IMR-90 (cell line): Measurements from ENCODE around the gene RTL1. TPM values are rescaled to one million over a fixed set of nuclear protein-coding genes. Genes with fewer than 3 reads are reported as not detected.

ENCODE experiments used
- ATAC-seq: fragments of 200-7000 bp; cut with Tn5 transposase; 2 replicates; pipeline ENCODE4 v1.9.1; 2020; ENCODE audit warnings: low read depth, mild to moderate bottlenecking, moderate library complexity
- BruUV-seq: library from RNA; stranded (reverse); fragments of 400-500 nt; replicated peaks from 2 replicates; lab custom pipeline; 2021; lab: Mats Ljungman, UMichigan
- CTCF ChIA-PET: fragments of 300-600 bp; formaldehyde crosslinking; extraction: SDS; loops from one replicate; lab custom pipeline; 2021; ENCODE audit warnings: antibody characterized with exemption; lab: Yijun Ruan, JAX
- POLR2A ChIA-PET: fragments of 300-600 bp; sonication (Branson Sonifier 250); formaldehyde crosslinking; loops from one replicate; lab custom pipeline; 2022; ENCODE audit warnings: antibody characterized with exemption; ENCODE audit not compliant: unreplicated experiment; lab: Charles Lee
- DNase-seq: peaks from one replicate; pipeline ENCODE4 v3.0.0; 2013
- H2AFZ ChIP-seq: replicated peaks from 2 replicates; pipeline ENCODE3; 2013; ENCODE audit warnings: low read length, mild to moderate bottlenecking; ENCODE audit not compliant: poor library complexity
- H2AK5ac ChIP-seq: 2 replicates; pipeline ENCODE4 v1.6.1; 2013; ENCODE audit warnings: low read depth, low read length, inconsistent platforms
- H2AK9ac ChIP-seq: replicated peaks from 2 replicates; pipeline ENCODE3; 2013; ENCODE audit warnings: mild to moderate bottlenecking, low read depth, low read length, moderate library complexity; ENCODE audit not compliant: poor library complexity
- H2BK120ac ChIP-seq: 2 replicates; pipeline ENCODE4 v1.6.1; 2013; ENCODE audit warnings: low read depth, low read length, inconsistent platforms
- H2BK15ac ChIP-seq: 3 replicates; pipeline ENCODE4 v1.6.1; 2013; ENCODE audit warnings: low read depth, low read length, inconsistent platforms
- H2BK20ac ChIP-seq: 2 replicates; pipeline ENCODE4 v1.6.1; 2013; ENCODE audit warnings: low read depth, mild to moderate bottlenecking, inconsistent platforms, low read length, moderate library complexity
- H2BK5ac ChIP-seq: 2 replicates; pipeline ENCODE4 v1.6.1; 2013; ENCODE audit warnings: mild to moderate bottlenecking, low read depth, low read length, inconsistent platforms; ENCODE audit not compliant: poor library complexity, severe bottlenecking
- H3K14ac ChIP-seq: replicated peaks from 2 replicates; pipeline ENCODE4 v1.6.1; 2013; ENCODE audit warnings: low read depth, low read length, inconsistent platforms
- H3K18ac ChIP-seq: 2 replicates; pipeline ENCODE4 v1.6.1; 2013; ENCODE audit warnings: low read depth, low read length, control low read depth
- H3K23ac ChIP-seq: 2 replicates; pipeline ENCODE4 v1.6.1; 2013; ENCODE audit warnings: low read depth, low read length, inconsistent platforms
- H3K27ac ChIP-seq: 2 replicates; pipeline ENCODE4 v1.5.1; 2013; ENCODE audit warnings: mild to moderate bottlenecking, control low read depth, low read length; ENCODE audit not compliant: insufficient read depth
- H3K27me3 ChIP-seq: 2 replicates; pipeline ENCODE4 v1.6.1; 2013; ENCODE audit warnings: low read length; ENCODE audit not compliant: control insufficient read depth, insufficient read depth
- H3K36me3 ChIP-seq: 2 replicates; pipeline ENCODE4 v1.6.1; 2013; ENCODE audit warnings: low read length, mixed read lengths; ENCODE audit not compliant: control insufficient read depth, insufficient read depth
- H3K4ac ChIP-seq: 2 replicates; pipeline ENCODE4 v1.6.1; 2013; ENCODE audit warnings: low read depth, low read length, inconsistent platforms
- H3K4me1 ChIP-seq: 2 replicates; pipeline ENCODE4 v1.6.1; 2013; ENCODE audit warnings: low read length, mixed read lengths; ENCODE audit not compliant: control insufficient read depth, insufficient read depth
- H3K4me2 ChIP-seq: 2 replicates; pipeline ENCODE4 v1.6.1; 2013; ENCODE audit warnings: low read depth, mild to moderate bottlenecking, control low read depth, low read length, moderate library complexity
- H3K4me3 ChIP-seq: 2 replicates; pipeline ENCODE4 v1.5.1; 2013; ENCODE audit warnings: low read depth, mild to moderate bottlenecking, control low read depth, low read length, moderate library complexity; ENCODE audit not compliant: insufficient read depth
- H3K56ac ChIP-seq: 2 replicates; pipeline ENCODE4 v1.6.1; 2013; ENCODE audit warnings: low read length, inconsistent platforms; ENCODE audit not compliant: insufficient read depth; ENCODE audit errors: extremely low read depth
- H3K79me1 ChIP-seq, 2 experiments: 2 replicates each; pipeline ENCODE4 v1.6.1; 2013; ENCODE audit warnings: low read length in 2 of 2, inconsistent platforms in 1 of 2, low read depth in 1 of 2
- H3K9ac ChIP-seq: 2 replicates; pipeline ENCODE4 v1.6.1; 2013; ENCODE audit warnings: low read depth, low read length, control low read depth
- H3K9me1 ChIP-seq: 2 replicates; pipeline ENCODE4 v1.6.1; 2013; ENCODE audit warnings: low read length, inconsistent platforms; ENCODE audit not compliant: insufficient read depth
- H3K9me3 ChIP-seq: 2 replicates; pipeline ENCODE4 v1.6.1; 2013; ENCODE audit warnings: low read length; ENCODE audit not compliant: control insufficient read depth, insufficient read depth
- H4K20me1 ChIP-seq: 2 replicates; pipeline ENCODE4 v1.6.1; 2013; ENCODE audit warnings: low read length, inconsistent platforms; ENCODE audit not compliant: insufficient read depth
- H4K5ac ChIP-seq: 2 replicates; pipeline ENCODE4 v1.6.1; 2013; ENCODE audit warnings: mild to moderate bottlenecking, low read depth, low read length, control low read depth
- H4K8ac ChIP-seq, 2 experiments: 2 replicates each; pipeline ENCODE4 v1.6.1; 2013; ENCODE audit warnings: low read depth in 2 of 2, low read length in 2 of 2, control low read depth in 1 of 2, inconsistent platforms in 1 of 2
- H4K91ac ChIP-seq: 2 replicates; pipeline ENCODE4 v1.6.1; 2013; ENCODE audit warnings: low read depth, low read length, inconsistent platforms; ENCODE audit not compliant: insufficient read depth
- BHLHE40 ChIP-seq: fragments of 150-350 bp; IDR thresholded peaks from 2 replicates; pipeline ENCODE4 v1.6.1; 2016; ENCODE audit warnings: mild to moderate bottlenecking, low read depth, low read length
- CEBPB ChIP-seq: IDR thresholded peaks from 2 replicates; pipeline ENCODE4 v1.6.1; 2012; ENCODE audit warnings: low read depth, low read length, improper control_type of control experiment
- FOS ChIP-seq: fragments of 150-350 bp; IDR thresholded peaks from 2 replicates; pipeline ENCODE4 v1.6.1; 2016; ENCODE audit warnings: low read depth, low read length
- MAFK ChIP-seq: IDR thresholded peaks from 2 replicates; pipeline ENCODE4 v1.6.1; 2012; ENCODE audit warnings: low read depth, low read length, improper control_type of control experiment
- MAZ ChIP-seq: IDR thresholded peaks from 2 replicates; pipeline ENCODE4 v1.6.1; 2012; ENCODE audit warnings: low read depth, mild to moderate bottlenecking, low read length, improper control_type of control experiment, moderate library complexity, borderline replicate concordance
- MXI1 ChIP-seq: IDR thresholded peaks from 2 replicates; pipeline ENCODE4 v1.6.1; 2012; ENCODE audit warnings: low read depth, mild to moderate bottlenecking, low read length, moderate library complexity, borderline replicate concordance
- NFE2L2 ChIP-seq: fragments of 150-350 bp; IDR thresholded peaks from 2 replicates; pipeline ENCODE4 v1.6.1; 2016; ENCODE audit warnings: low read depth, mild to moderate bottlenecking, low read length
- POLR2A ChIP-seq: IDR thresholded peaks from 2 replicates; pipeline ENCODE4 v1.6.1; 2012; ENCODE audit warnings: mild to moderate bottlenecking, low read depth, low read length
- RCOR1 ChIP-seq: IDR thresholded peaks from 2 replicates; pipeline ENCODE4 v1.6.1; 2012; ENCODE audit warnings: mild to moderate bottlenecking, low read length, improper control_type of control experiment; ENCODE audit not compliant: insufficient replicate concordance
- RFX5 ChIP-seq: IDR thresholded peaks from 2 replicates; pipeline ENCODE4 v1.8.0; 2012; ENCODE audit warnings: low read depth, mild to moderate bottlenecking, low read length, moderate library complexity
- SMC3 ChIP-seq: fragments of 150-350 bp; IDR thresholded peaks from 2 replicates; pipeline ENCODE4 v1.6.1; 2016; ENCODE audit warnings: low read depth, mild to moderate bottlenecking, antibody characterized with exemption, low read length, moderate library complexity
- WGBS, 2 experiments: methylation state at CpG; one replicate each; pipeline versions ENCODE4 v1.1.5 to v1.1.7; 2013; ENCODE audit warnings: missing lambda C conversion rate in 2 of 2; ENCODE audit not compliant: insufficient read length in 1 of 2; ENCODE audit errors: extremely low coverage in 2 of 2; 5-methylcytosine and 5-hydroxymethylcytosine counted together
- dilution Hi-C: fragments of 300-500 bp; cut with HindIII; formaldehyde crosslinking; loops from one replicate; pipeline ENCODE4 v1.14.3; 2018; ENCODE audit warnings: low sequenced_read_pairs; ENCODE audit not compliant: unreplicated experiment
- in situ Hi-C: fragments of 300-500 bp; cut with MboI; formaldehyde crosslinking; loops from 3 replicates; pipeline ENCODE4 v1.14.3; 2019; ENCODE audit warnings: low sequenced_read_pairs, inconsistent platforms, mixed read lengths
- intact Hi-C: fragments of 100-400 bp; cut with micrococcal nuclease; formaldehyde crosslinking; loops from 2 replicates; pipeline ENCODE4 v1.10.0; 2022
- polyA plus RNA-seq, 3 experiments: library from polyadenylated mRNA; depleted of rRNA; stranded (reverse); fragments of >200 nt; gene quantifications; 2 replicates each; pipeline ENCODE4 v1.2.3, GENCODE V29; 2012; ENCODE audit warnings: low replicate concordance in 1 of 3
- total RNA-seq: library from RNA; depleted of rRNA; stranded (reverse); fragments of >200 nt; gene quantifications from 2 replicates; pipeline ENCODE4 v1.2.3, GENCODE V29; 2012
- TF ChIP-seq, protein P1 (sequence below): conservative IDR thresholded peaks from 2 replicates; pipeline ENCODE4 v1.5.1; 2012; ENCODE audit warnings: mild to moderate bottlenecking, low read depth, low read length, improper control_type of control experiment
- TF ChIP-seq, protein P2 (sequence below): fragments of 150-350 bp; IDR thresholded peaks from 2 replicates; pipeline ENCODE4 v1.6.1; 2016; ENCODE audit warnings: low read depth, mild to moderate bottlenecking, low read length, moderate library complexity, borderline replicate concordance

RTL1 gene
- total and polyA plus RNA-seq, 2 of the 4 experiments (the other 2 are of a cell fraction): not detected

DNA sequence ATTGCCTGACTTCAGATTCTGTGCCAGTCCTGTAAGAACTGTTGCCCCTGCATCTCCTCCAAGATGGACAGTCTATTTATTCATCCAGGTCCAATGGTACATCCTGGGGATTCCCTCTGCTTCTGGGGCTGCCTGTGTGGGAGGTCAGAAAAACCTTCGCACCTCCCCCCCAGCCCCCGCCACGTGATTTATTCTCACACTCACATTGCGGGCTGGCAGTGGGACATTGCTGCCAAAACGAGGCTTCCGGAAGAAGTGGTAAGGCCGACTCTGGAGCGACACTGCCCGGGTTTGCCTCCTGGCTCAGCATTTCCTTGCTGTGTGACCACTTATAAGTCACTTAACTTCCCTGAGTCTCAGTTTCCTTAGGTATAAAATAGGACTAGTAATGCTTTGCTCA lies 5.9 kb upstream of the RTL1 start:
- no peak overlapping the region for H2AK9ac ChIP-seq
- H3K27me3 ChIP-seq: peaks cover 6% of the 10 kb centered on the region; the same call in 1 of the 2 replicates
- H4K91ac ChIP-seq: no peak overlapping the region
- no peak overlapping the region for H3K4ac ChIP-seq
- DNase-seq (no peak), ATAC-seq (no peak)
- H3K9ac ChIP-seq: no peak overlapping the region
- H3K36me3 ChIP-seq: peaks cover 41% of the 10 kb centered on the region
- no peak overlapping the region for H2BK15ac ChIP-seq
- H3K56ac ChIP-seq: no peak overlapping the region
- H3K23ac ChIP-seq: no peak overlapping the region
- H3K4me1 ChIP-seq: peaks cover 7% of the 10 kb centered on the region
- H4K20me1 ChIP-seq: peaks cover 43% of the 10 kb centered on the region
- ChIA-PET CTCF (no interaction called here), POLR2A (no interaction called here)
- no peaks in the 10 kb centered on the region; the same call in 1 of the 2 replicates for H3K9me1 ChIP-seq
- no peak overlapping the region for H3K27ac ChIP-seq
- H4K5ac ChIP-seq: no peak overlapping the region
- H2AK5ac ChIP-seq: no peak overlapping the region
- no peak overlapping the region for H3K18ac ChIP-seq
- no peak overlapping the region for H2BK120ac ChIP-seq
- in situ Hi-C loops: no loop called here
- no peak overlapping the region for H2AFZ ChIP-seq
- H2BK20ac ChIP-seq: no peak overlapping the region
- no peak overlapping the region for H3K4me2 ChIP-seq
- H3K4me3 ChIP-seq: no peak overlapping the region
- H2BK5ac ChIP-seq: no peak overlapping the region
- WGBS, 2 experiments: no CpG with 5 or more reads among the region's 9 CpGs
- H3K9me3 ChIP-seq: no peaks in the 10 kb centered on the region
- no peak for TF ChIP-seq RFX5
- TF ChIP-seq BHLHE40: no peak
- TF ChIP-seq POLR2A: no peak
- no peak for TF ChIP-seq RCOR1
- TF ChIP-seq MAZ: no peak
- TF ChIP-seq, protein P1, sequence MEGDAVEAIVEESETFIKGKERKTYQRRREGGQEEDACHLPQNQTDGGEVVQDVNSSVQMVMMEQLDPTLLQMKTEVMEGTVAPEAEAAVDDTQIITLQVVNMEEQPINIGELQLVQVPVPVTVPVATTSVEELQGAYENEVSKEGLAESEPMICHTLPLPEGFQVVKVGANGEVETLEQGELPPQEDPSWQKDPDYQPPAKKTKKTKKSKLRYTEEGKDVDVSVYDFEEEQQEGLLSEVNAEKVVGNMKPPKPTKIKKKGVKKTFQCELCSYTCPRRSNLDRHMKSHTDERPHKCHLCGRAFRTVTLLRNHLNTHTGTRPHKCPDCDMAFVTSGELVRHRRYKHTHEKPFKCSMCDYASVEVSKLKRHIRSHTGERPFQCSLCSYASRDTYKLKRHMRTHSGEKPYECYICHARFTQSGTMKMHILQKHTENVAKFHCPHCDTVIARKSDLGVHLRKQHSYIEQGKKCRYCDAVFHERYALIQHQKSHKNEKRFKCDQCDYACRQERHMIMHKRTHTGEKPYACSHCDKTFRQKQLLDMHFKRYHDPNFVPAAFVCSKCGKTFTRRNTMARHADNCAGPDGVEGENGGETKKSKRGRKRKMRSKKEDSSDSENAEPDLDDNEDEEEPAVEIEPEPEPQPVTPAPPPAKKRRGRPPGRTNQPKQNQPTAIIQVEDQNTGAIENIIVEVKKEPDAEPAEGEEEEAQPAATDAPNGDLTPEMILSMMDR: no peak
- TF ChIP-seq MXI1: no peak
- no peak for TF ChIP-seq SMC3
- TF ChIP-seq NFE2L2: no peak
- TF ChIP-seq CEBPB: no peak
- TF ChIP-seq FOS: no peak
- no peak for TF ChIP-seq MAFK
- TF ChIP-seq, protein P2, sequence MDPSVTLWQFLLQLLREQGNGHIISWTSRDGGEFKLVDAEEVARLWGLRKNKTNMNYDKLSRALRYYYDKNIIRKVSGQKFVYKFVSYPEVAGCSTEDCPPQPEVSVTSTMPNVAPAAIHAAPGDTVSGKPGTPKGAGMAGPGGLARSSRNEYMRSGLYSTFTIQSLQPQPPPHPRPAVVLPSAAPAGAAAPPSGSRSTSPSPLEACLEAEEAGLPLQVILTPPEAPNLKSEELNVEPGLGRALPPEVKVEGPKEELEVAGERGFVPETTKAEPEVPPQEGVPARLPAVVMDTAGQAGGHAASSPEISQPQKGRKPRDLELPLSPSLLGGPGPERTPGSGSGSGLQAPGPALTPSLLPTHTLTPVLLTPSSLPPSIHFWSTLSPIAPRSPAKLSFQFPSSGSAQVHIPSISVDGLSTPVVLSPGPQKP: no peak
- no peak overlapping the region for H4K8ac ChIP-seq
- peaks cover 9 to 37% of the 10 kb centered on the region in 2 experiments; a peak in 3 of 4 replicates for H3K79me1 ChIP-seq
- dilution Hi-C loops: no loop called here
- no TSS peak for BruUV-seq
- no peak overlapping the region for H3K14ac ChIP-seq
- intact Hi-C loops: no loop called here
